ENCODE data around the gene EIF4E1B. TPM values are rescaled to one million over a fixed set of nuclear protein-coding genes. Genes with fewer than 3 reads are reported as not detected.
"Not testable (repeated sequence)": the region's sequence is repeated elsewhere in the genome, so short reads cannot be mapped to it uniquely, and the experiment has no call there.

Gene EIF4E1B
- total RNA-seq, 2 donors from 2014 or later = not detected

GRCh38 chr5:176589039-176589769 lies 41.3 kb upstream of the EIF4E1B start:
- H3K9me3 ChIP-seq = peaks cover 0 to 18% of the 10 kb centered on the region in 2 donors
- no peak for DNase-seq (ENCODE audit: low spot score)
- H3K36me3 ChIP-seq = no peaks in the 10 kb centered on the region
- H3K27me3 ChIP-seq = no peaks in the 10 kb centered on the region
- H3K4me1 ChIP-seq = no peaks in the 10 kb centered on the region
- no peak overlapping the region for H3K4me3 ChIP-seq
- H3K27ac ChIP-seq = no peak overlapping the region
- TF ChIP-seq, protein P1, sequence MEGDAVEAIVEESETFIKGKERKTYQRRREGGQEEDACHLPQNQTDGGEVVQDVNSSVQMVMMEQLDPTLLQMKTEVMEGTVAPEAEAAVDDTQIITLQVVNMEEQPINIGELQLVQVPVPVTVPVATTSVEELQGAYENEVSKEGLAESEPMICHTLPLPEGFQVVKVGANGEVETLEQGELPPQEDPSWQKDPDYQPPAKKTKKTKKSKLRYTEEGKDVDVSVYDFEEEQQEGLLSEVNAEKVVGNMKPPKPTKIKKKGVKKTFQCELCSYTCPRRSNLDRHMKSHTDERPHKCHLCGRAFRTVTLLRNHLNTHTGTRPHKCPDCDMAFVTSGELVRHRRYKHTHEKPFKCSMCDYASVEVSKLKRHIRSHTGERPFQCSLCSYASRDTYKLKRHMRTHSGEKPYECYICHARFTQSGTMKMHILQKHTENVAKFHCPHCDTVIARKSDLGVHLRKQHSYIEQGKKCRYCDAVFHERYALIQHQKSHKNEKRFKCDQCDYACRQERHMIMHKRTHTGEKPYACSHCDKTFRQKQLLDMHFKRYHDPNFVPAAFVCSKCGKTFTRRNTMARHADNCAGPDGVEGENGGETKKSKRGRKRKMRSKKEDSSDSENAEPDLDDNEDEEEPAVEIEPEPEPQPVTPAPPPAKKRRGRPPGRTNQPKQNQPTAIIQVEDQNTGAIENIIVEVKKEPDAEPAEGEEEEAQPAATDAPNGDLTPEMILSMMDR (IDR thresholded peaks at IDR 0.05) = no peak

DNA sequence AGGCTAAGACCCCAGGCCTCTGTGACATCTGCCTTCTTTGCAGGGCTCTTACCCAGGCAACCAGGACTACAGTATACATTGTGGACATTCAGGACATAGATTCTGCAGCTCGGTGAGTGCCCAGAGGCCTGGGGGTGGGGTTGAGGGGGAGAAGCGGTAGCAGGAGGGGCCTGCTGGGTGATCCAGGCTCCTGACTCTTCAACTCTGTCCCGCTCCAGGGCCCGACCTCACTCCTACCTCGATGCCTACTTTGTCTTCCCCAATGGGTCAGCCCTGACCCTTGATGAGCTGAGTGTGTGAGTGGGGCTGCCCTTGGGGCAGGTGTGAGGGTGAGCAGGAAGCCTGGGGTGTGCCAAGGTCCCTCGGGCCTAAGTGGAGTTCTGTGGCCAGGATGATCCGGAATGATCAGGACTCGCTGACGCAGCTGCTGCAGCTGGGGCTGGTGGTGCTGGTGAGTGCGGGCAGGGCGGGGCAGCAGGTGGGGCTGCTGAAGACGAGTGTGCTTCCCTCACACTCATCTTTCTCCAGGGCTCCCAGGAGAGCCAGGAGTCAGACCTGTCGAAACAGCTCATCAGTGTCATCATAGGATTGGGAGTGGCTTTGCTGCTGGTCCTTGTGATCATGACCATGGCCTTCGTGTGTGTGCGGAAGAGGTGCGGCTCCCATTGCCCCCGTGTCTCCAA lies 40.3 kb upstream of the EIF4E1B start:
- TF ChIP-seq, protein P1 (IDR thresholded peaks at IDR 0.05) = no peak
- peaks cover 0 to 11% of the 10 kb centered on the region in 2 donors for H3K9me3 ChIP-seq
- H3K4me3 ChIP-seq = no peak overlapping the region
- H3K36me3 ChIP-seq = no peaks in the 10 kb centered on the region
- no peaks in the 10 kb centered on the region for H3K4me1 ChIP-seq
- H3K27ac ChIP-seq = no peak overlapping the region
- no peak for DNase-seq (ENCODE audit: low spot score)
- H3K27me3 ChIP-seq = no peaks in the 10 kb centered on the region

- H3K36me3 ChIP-seq, H3K27ac ChIP-seq: not testable (repeated sequence)
Measured at GRCh38 chr5:176591667-176592066, 38.8 kb upstream of the EIF4E1B start.

GRCh38 chr5:176592573-176592972 lies 37.9 kb upstream of the EIF4E1B start:
- TF ChIP-seq, protein P1 (IDR thresholded peaks at IDR 0.05) = no peak
- no peaks in the 10 kb centered on the region for H3K36me3 ChIP-seq
- H3K9me3 ChIP-seq = no peaks in the 10 kb centered on the region
- DNase-seq (ENCODE audit: low spot score) = no peak
- no peaks in the 10 kb centered on the region for H3K27me3 ChIP-seq
- peaks cover 0 to 5% of the 10 kb centered on the region in 2 donors for H3K4me1 ChIP-seq
- no peak overlapping the region for H3K4me3 ChIP-seq
- H3K27ac ChIP-seq = no peak overlapping the region

More at GRCh38 chr5:176591667-176592066, 38.8 kb upstream of the EIF4E1B start:
- not testable (repeated sequence) for DNase-seq (ENCODE audit: low spot score); H3K27me3 ChIP-seq; H3K4me3 ChIP-seq; H3K4me1 ChIP-seq; H3K9me3 ChIP-seq

DNA sequence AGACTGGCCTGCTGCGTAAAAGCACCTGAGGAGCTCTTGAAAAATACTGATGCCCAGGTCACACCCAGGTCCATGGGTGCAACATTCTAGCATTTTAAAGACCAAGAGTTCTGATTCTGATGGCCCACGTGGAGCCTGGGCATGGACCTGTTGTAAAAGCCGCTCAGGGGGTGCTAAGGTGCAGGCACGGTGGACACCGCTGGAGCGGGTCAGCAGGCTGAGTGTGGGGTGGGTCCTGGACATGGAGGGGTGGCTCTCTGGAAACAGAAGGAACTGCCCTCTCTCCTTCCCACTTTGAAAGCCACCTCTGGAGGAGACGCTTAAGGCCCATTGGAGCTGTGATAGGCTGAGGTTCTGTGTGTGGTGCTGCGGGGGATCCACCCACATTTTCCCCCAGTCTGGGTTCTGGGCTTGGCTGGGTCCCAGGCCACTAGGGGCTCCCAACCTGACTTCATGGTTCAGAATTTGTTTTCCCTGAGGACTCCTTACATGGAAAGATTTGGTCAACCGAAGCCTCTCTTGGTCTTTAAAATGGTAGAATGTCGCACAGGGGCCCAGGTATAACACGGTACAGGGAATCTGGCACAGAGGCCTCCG lies 37.1 kb upstream of the EIF4E1B start:
- no peaks in the 10 kb centered on the region for H3K9me3 ChIP-seq
- H3K4me3 ChIP-seq = no peak overlapping the region
- H3K4me1 ChIP-seq = peaks cover 0 to 5% of the 10 kb centered on the region in 2 donors
- no peaks in the 10 kb centered on the region for H3K36me3 ChIP-seq
- DNase-seq (ENCODE audit: low spot score) = no peak
- no peaks in the 10 kb centered on the region for H3K27me3 ChIP-seq
- TF ChIP-seq, protein P1 (IDR thresholded peaks at IDR 0.05) = no peak
- H3K27ac ChIP-seq = no peak overlapping the region

- Histone ChIP-seq H3K36me3 (no peaks in the 10 kb centered on the region), H3K9me3 (no peaks in the 10 kb centered on the region), H3K4me1 (peaks cover 0 to 5% of the 10 kb centered on the region in 2 donors), H3K27ac (no peak overlapping the region), H3K4me3 (no peak overlapping the region), H3K27me3 (no peaks in the 10 kb centered on the region)
- TF ChIP-seq, protein P1 (IDR thresholded peaks at IDR 0.05) = no peak
- no peak for DNase-seq (ENCODE audit: low spot score)
Measured at GRCh38 chr5:176594554-176594953, 35.9 kb upstream of the EIF4E1B start.

All from right atrium auricular region (tissue), 2 donors.